IMR-90 (cell line): Measurements from ENCODE around the gene OTOA.

Source experiments
- MAFK ChIP-seq: IDR thresholded peaks from 2 replicates; pipeline ENCODE4 v1.6.1; 2012; ENCODE audit warnings: low read depth, low read length, improper control_type of control experiment
- MAZ ChIP-seq: IDR thresholded peaks from 2 replicates; pipeline ENCODE4 v1.6.1; 2012; ENCODE audit warnings: low read depth, mild to moderate bottlenecking, low read length, improper control_type of control experiment, moderate library complexity, borderline replicate concordance
- POLR2A ChIP-seq: IDR thresholded peaks from 2 replicates; pipeline ENCODE4 v1.6.1; 2012; ENCODE audit warnings: mild to moderate bottlenecking, low read depth, low read length
- RAD21 ChIP-seq: IDR thresholded peaks from 2 replicates; pipeline ENCODE4 v1.6.1; 2012; ENCODE audit warnings: low read length, improper control_type of control experiment
- SMC3 ChIP-seq: fragments of 150-350 bp; IDR thresholded peaks from 2 replicates; pipeline ENCODE4 v1.6.1; 2016; ENCODE audit warnings: low read depth, mild to moderate bottlenecking, antibody characterized with exemption, low read length, moderate library complexity
- USF2 ChIP-seq: fragments of 150-350 bp; IDR thresholded peaks from 2 replicates; pipeline ENCODE4 v1.6.1; 2017; ENCODE audit warnings: mild to moderate bottlenecking, antibody characterized with exemption, low read length, low read depth
- TF ChIP-seq, protein P1 (sequence below): conservative IDR thresholded peaks from 2 replicates; pipeline ENCODE4 v1.5.1; 2012; ENCODE audit warnings: mild to moderate bottlenecking, low read depth, low read length, improper control_type of control experiment

- TF ChIP-seq MAZ = no peak
- TF ChIP-seq, protein P1, sequence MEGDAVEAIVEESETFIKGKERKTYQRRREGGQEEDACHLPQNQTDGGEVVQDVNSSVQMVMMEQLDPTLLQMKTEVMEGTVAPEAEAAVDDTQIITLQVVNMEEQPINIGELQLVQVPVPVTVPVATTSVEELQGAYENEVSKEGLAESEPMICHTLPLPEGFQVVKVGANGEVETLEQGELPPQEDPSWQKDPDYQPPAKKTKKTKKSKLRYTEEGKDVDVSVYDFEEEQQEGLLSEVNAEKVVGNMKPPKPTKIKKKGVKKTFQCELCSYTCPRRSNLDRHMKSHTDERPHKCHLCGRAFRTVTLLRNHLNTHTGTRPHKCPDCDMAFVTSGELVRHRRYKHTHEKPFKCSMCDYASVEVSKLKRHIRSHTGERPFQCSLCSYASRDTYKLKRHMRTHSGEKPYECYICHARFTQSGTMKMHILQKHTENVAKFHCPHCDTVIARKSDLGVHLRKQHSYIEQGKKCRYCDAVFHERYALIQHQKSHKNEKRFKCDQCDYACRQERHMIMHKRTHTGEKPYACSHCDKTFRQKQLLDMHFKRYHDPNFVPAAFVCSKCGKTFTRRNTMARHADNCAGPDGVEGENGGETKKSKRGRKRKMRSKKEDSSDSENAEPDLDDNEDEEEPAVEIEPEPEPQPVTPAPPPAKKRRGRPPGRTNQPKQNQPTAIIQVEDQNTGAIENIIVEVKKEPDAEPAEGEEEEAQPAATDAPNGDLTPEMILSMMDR = no peak
- no peak for TF ChIP-seq POLR2A
- TF ChIP-seq USF2 = no peak
- TF ChIP-seq MAFK = no peak
- TF ChIP-seq RAD21 = no peak
- no peak for TF ChIP-seq SMC3
Measured at GRCh38 chr16:21723532-21723931, 59.8 kb downstream of the OTOA start.
